ENCODE data around the gene ZDHHC3.

ZDHHC3 gene

DNA sequence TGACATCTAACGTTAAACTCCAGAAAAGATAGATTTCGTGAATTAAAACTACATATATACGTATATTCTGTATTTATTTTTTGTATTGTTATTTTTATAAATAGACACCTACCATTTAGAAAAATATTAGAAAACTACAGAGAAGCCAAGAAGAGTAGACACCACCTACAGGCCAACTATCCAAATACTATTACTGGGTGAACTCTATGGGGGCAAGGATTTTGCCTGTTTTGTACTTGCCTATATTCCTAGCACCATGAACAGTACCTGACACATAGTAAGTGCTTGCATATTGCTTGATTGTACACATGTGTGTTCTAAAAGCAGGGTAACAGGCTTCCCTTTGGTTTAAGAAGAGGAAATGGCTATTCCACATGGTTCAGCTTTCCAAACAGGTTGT is 25.8 kb upstream of the ZDHHC3 start:
- no peak for TF ChIP-seq CTCF (IDR thresholded peaks at IDR 0.05; ENCODE audit: low read depth, low read length)
- Histone ChIP-seq H3K9me3 (no peaks in the 10 kb centered on the region), H3K27me3 (no peaks in the 10 kb centered on the region), H3K4me1 (peaks cover 6% of the 10 kb centered on the region; the same call in 1 of the 2 replicates), H3K36me3 (peaks cover 20% of the 10 kb centered on the region), H3K4me3 (ENCODE audit: low read depth, low read length) (no peak overlapping the region)
- no peak for DNase-seq

GRCh38 chr3:45000823-45001222 is 24.8 kb upstream of the ZDHHC3 start:
- TF ChIP-seq CTCF (IDR thresholded peaks at IDR 0.05; ENCODE audit: low read depth, low read length) = no peak
- Histone ChIP-seq H3K4me1 (peaks cover 12% of the 10 kb centered on the region), H3K36me3 (peaks cover 20% of the 10 kb centered on the region), H3K9me3 (no peaks in the 10 kb centered on the region), H3K27me3 (no peaks in the 10 kb centered on the region), H3K4me3 (ENCODE audit: low read depth, low read length) (no peak overlapping the region)
- DNase-seq = no peak

- peaks cover 20% of the 10 kb centered on the region for H3K36me3 ChIP-seq
- H3K27me3 ChIP-seq = no peaks in the 10 kb centered on the region
- no peak for TF ChIP-seq CTCF (IDR thresholded peaks at IDR 0.05; ENCODE audit: low read depth, low read length)
- peaks cover 18% of the 10 kb centered on the region for H3K4me1 ChIP-seq
- no peaks in the 10 kb centered on the region for H3K9me3 ChIP-seq
- no peak for DNase-seq
- H3K4me3 ChIP-seq (ENCODE audit: low read depth, low read length) = no peak overlapping the region
Observed at GRCh38 chr3:44999782-45000181, 23.8 kb upstream of the ZDHHC3 start.

DNA sequence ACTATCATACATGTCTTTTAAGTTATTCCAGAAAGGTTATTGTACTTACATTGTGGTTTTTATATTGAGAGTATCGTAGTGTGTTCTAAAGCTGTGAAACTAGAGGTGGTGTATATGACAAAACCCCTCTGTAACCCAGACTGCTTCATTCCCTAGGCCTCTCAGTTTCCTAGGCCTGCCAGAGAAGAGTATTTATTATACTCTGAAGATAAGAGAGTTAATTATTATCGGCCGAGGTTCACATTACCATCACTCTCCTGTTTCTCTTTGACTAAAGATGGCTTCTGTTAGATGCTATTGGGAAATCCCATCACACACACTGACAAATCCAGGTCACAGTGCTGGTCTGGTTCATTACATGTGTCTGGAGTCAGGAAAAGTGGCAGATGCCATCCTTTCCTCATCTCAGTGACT is 20.6 kb upstream of the ZDHHC3 start:
- H3K36me3 ChIP-seq = peaks cover 21% of the 10 kb centered on the region
- no peaks in the 10 kb centered on the region for H3K9me3 ChIP-seq
- no peaks in the 10 kb centered on the region for H3K27me3 ChIP-seq
- no peak for TF ChIP-seq CTCF (IDR thresholded peaks at IDR 0.05; ENCODE audit: low read depth, low read length)
- peak; percentile 60 for DNase-seq
- peak overlapping the region; percentile 24; the same call in 1 of the 2 replicates for H3K4me3 ChIP-seq (ENCODE audit: low read depth, low read length)
- peaks cover 25% of the 10 kb centered on the region for H3K4me1 ChIP-seq

DNA sequence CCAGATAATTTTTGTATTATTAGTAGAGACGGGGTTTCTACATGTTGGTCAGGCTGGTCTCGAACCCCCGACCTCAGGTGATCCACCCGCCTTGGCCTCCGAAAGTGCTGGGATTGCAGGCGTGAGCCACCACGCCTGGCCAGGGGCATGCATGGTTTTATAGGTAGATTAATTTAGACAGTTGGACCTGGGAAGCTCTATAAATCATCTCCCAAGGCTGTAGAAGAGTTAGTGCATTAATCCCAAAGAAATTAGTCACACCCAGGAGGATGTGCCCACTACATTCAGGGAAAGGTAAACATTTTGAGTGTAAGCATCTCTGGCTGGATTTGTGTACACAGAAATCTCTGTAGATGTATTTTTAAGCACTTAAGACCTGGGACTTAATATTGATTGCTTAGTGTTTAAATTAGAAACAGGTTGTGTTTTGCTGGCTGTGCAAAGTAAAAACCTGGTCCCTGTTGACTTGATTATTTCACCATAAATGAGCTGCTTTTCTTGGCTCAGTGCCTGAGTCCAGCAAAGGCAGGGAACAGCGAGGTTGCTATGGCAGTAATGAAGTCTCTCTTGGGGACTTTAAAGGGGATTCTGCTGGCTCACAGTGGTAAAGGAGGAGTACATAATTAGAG is 19.3 kb upstream of the ZDHHC3 start:
- peaks cover 18% of the 10 kb centered on the region for H3K36me3 ChIP-seq

More for the DNA sequence above, 19.3 kb upstream of the ZDHHC3 start:
- Histone ChIP-seq H3K9me3 (no peaks in the 10 kb centered on the region), H3K4me3 (ENCODE audit: low read depth, low read length) (no peak overlapping the region), H3K27me3 (no peaks in the 10 kb centered on the region), H3K4me1 (peaks cover 25% of the 10 kb centered on the region)
- no peak for TF ChIP-seq CTCF (IDR thresholded peaks at IDR 0.05; ENCODE audit: low read depth, low read length)
- peak; percentile 74 for DNase-seq
